ENCODE measurements around the gene KRT32. TPM values are rescaled to one million over a fixed set of nuclear protein-coding genes. Genes with fewer than 3 reads are reported as not detected.

Gene KRT32
- total and polyA plus RNA-seq, 2 donors from 2014 or later, result not detected

GRCh38 chr17:41476866-41477815 is 10.0 kb upstream of the KRT32 start:
- no peak for DNase-seq
- no peak for TF ChIP-seq CTCF (IDR thresholded peaks at IDR 0.05; ENCODE audit: borderline replicate concordance, extremely low read depth, insufficient read depth)
- H3K27me3 ChIP-seq (ENCODE audit: control insufficient read depth, insufficient read depth, low read length), result no peaks in the 10 kb centered on the region
- peaks cover 0 to 3% (median 0%) of the 10 kb centered on the region in 3 donors for H3K4me1 ChIP-seq (ENCODE audit: control insufficient read depth in 2 of 3, insufficient read depth in 2 of 3, low read depth in 1 of 3, low read length in 3 of 3)
- H3K4me3 ChIP-seq (ENCODE audit: low read length in 3 of 3), result no peak overlapping the region
- H3K36me3 ChIP-seq (ENCODE audit: control insufficient read depth in 2 of 3, insufficient read depth in 3 of 3, low read length in 3 of 3), result no peaks in the 10 kb centered on the region
- H3K9me3 ChIP-seq (ENCODE audit: control insufficient read depth in 2 of 3, insufficient read depth in 1 of 3, low read length in 3 of 3), result no peaks in the 10 kb centered on the region
- no peak overlapping the region for H3K9ac ChIP-seq (ENCODE audit: low read length in 3 of 3)
- no peak overlapping the region for H3K27ac ChIP-seq (ENCODE audit: low read depth in 2 of 2, low read length in 2 of 2)
- intact Hi-C loops (cut with DNase I), result no loop called here
- no peak for FAIRE-seq

DNA sequence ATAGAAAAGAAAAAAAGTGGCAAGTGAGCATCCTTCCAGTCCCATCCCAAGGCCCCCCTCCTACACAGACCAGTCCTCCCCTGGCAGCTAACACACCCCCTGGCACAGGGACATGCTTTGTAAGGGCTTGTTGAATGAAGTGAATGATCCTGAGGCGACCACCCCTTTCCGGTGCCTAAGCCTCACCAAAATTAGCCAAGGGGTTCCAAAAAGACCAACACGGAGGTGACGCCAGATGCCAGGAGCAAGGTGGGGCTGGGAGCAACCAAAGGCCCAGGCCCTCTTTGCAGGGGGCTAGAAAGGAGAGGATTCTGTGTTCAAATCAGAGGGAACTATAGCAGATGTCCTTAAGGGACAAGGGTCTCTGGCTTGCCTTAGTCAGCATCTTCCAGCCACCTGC is 8.2 kb upstream of the KRT32 start:
- peaks cover 0 to 3% (median 0%) of the 10 kb centered on the region in 3 donors for H3K4me1 ChIP-seq (ENCODE audit: control insufficient read depth in 2 of 3, insufficient read depth in 2 of 3, low read depth in 1 of 3, low read length in 3 of 3)
- no peaks in the 10 kb centered on the region for H3K27me3 ChIP-seq (ENCODE audit: control insufficient read depth, insufficient read depth, low read length)
- FAIRE-seq (no peak), DNase-seq (no peak)
- no peak overlapping the region for H3K4me3 ChIP-seq (ENCODE audit: low read length in 3 of 3)
- no peak for TF ChIP-seq CTCF (IDR thresholded peaks at IDR 0.05; ENCODE audit: borderline replicate concordance, extremely low read depth, insufficient read depth)
- intact Hi-C loops (cut with DNase I), result no loop called here
- H3K36me3 ChIP-seq (ENCODE audit: control insufficient read depth in 2 of 3, insufficient read depth in 3 of 3, low read length in 3 of 3), result no peaks in the 10 kb centered on the region
- H3K9me3 ChIP-seq (ENCODE audit: control insufficient read depth in 2 of 3, insufficient read depth in 1 of 3, low read length in 3 of 3), result peaks cover 0 to 5% (median 0%) of the 10 kb centered on the region in 3 donors
- H3K9ac ChIP-seq (ENCODE audit: low read length in 3 of 3), result no peak overlapping the region
- no peak overlapping the region for H3K27ac ChIP-seq (ENCODE audit: low read depth in 2 of 2, low read length in 2 of 2)

DNA sequence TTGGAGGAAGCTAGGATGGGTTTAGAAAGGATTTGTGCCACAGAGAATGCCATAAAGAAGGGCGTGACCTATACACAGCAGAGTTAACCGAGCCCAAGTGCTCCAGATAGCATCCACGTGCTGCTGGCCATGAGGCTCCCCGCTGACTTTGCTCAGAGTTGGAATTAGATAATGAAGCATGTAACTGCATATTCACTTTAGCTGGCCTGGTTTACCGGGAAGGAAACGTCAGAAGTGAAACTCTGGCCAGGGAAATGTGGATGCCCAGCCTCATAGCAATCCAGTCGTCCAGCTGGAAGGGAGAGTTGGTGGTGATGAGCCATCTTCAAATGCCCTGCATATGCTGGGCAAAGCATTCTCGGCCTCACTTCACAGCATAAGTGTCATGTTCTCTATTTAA is 7.7 kb upstream of the KRT32 start:
- H3K4me1 ChIP-seq (ENCODE audit: control insufficient read depth in 2 of 3, insufficient read depth in 2 of 3, low read depth in 1 of 3, low read length in 3 of 3), result peaks cover 0 to 3% (median 0%) of the 10 kb centered on the region in 3 donors
- no peaks in the 10 kb centered on the region for H3K36me3 ChIP-seq (ENCODE audit: control insufficient read depth in 2 of 3, insufficient read depth in 3 of 3, low read length in 3 of 3)
- H3K27ac ChIP-seq (ENCODE audit: low read depth in 2 of 2, low read length in 2 of 2), result no peak overlapping the region
- H3K4me3 ChIP-seq (ENCODE audit: low read length in 3 of 3), result no peak overlapping the region
- no peak overlapping the region for H3K9ac ChIP-seq (ENCODE audit: low read length in 3 of 3)
- no peaks in the 10 kb centered on the region for H3K27me3 ChIP-seq (ENCODE audit: control insufficient read depth, insufficient read depth, low read length)
- no peak for TF ChIP-seq CTCF (IDR thresholded peaks at IDR 0.05; ENCODE audit: borderline replicate concordance, extremely low read depth, insufficient read depth)
- intact Hi-C loops (cut with DNase I), result no loop called here
- H3K9me3 ChIP-seq (ENCODE audit: control insufficient read depth in 2 of 3, insufficient read depth in 1 of 3, low read length in 3 of 3), result peaks cover 0 to 5% (median 0%) of the 10 kb centered on the region in 3 donors
- FAIRE-seq (no peak), DNase-seq (no peak)

Measured in kidney (tissue), 14 donors.